ENCODE measurements around the gene AEBP1.

Gene AEBP1

DNA sequence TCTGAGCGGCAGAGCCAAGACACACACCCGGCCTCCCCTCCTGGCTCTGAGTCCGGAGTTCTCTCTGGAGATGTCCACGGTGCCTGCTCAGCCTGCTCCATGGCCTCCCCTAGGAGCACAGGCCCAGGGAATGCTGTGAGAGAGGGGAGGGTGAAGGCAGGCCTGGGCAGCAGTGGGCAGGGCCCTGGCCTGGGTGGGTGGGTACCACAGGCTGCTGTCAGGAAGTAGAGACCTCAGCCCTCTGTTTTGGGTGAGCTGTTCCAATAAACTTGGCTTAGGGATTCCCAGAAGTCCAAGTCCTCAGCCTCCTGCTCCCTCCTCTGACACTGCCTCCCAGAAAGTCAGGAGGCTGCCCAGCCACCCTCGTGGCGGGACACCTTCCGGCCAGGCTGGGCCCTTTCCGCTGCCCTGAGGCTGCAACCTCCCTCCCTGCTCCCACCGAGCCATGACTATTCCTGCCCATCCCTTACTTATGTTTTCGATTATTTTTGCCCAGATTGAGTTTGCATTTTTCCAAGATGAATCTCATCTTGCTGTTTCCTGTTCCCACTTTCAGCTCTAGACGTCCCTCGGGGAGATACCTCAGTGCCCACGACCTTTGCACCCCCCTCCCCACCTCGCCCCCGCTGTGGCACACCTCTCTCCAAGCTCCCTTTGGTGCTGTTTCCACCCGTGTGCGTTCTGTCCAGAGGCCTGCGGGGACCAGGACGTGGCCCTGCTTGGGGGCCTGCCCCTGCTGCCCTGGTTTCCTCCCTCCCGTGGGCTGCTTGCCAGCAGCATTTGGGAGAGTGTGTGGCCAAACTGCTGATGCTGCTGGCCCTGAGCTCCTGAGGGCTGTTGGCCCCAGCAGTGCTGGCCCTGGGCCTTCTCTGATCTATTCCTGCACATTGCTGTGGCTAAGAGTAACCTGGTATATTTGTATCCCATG is 16.0 kb upstream of the AEBP1 start:
- no peak for DNase-seq

DNA sequence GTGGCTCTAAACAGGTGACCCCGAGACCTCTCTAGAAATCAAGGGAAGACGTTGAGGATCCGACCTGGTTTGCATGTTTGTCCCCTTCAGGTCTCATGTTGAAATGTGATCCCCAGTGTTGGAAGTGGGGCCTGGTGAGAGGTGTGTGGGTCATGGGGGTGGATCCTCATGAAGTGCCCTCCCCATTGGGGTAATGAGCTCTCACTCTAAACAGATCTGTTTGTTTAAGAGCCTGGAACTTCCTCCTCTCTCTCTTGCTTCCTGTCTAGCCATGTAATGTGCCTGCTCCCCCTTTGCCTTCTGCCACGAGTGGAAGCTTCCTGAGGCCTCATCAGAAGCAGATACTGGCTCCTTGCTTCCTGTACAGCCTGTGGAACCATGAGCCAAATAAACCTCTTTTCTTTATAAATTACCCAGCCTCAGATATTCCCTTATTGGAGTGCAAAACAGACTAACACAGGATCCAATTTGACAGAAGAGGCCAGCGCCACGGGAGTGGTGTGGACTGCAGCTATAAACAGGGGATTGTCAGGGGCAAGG is 11.0 kb upstream of the AEBP1 start:
- DNase-seq = no peak

DNA sequence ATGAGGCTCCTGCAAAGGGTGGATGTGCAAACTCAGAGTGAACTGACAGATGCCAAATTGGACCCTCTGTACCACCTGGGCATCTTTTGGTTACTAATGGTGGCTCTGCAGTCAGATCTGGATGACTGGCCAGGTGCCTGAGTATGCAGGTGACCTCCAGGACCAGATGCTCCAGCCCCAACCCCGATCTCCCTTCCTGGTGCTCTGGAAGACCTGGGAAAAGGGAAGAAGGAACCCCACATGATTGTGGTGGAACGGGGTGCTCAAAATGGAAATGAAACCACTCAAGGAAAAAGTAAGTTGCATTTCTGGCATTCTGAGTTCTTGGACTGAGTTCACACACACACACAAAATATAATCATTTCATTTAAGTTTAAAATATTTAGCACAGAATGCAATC is 9.8 kb upstream of the AEBP1 start:
- DNase-seq = no peak

GRCh38 chr7:44094883-44095592 is 9.1 kb upstream of the AEBP1 start:
- no peak for DNase-seq

DNA sequence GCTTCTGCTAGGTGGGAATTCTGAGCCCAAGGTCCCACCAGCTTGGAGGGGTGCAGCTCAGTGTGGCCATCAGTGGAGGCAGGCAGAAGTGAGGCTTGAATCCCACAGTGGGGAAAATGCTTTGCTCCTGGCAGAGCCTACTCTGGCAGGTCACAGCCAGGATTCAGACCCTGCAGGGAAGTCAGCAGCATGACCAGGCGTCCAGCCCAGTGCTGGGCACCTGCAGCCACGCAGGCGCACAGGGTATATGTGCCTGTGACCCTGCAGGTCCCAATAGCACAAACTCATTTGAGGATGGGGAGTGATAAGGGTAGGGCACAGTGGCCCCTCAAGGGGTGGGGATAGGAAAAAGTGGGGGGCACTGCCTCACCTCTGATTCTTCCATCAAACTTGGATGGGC is 8.4 kb upstream of the AEBP1 start:
- DNase-seq = no peak

- DNase-seq = no peak
These were observed 7.7 kb upstream of the AEBP1 start for GRCh38 chr7:44096326-44096881.

GRCh38 chr7:44097064-44097932 is 6.8 kb upstream of the AEBP1 start:
- no peak for DNase-seq

DNA sequence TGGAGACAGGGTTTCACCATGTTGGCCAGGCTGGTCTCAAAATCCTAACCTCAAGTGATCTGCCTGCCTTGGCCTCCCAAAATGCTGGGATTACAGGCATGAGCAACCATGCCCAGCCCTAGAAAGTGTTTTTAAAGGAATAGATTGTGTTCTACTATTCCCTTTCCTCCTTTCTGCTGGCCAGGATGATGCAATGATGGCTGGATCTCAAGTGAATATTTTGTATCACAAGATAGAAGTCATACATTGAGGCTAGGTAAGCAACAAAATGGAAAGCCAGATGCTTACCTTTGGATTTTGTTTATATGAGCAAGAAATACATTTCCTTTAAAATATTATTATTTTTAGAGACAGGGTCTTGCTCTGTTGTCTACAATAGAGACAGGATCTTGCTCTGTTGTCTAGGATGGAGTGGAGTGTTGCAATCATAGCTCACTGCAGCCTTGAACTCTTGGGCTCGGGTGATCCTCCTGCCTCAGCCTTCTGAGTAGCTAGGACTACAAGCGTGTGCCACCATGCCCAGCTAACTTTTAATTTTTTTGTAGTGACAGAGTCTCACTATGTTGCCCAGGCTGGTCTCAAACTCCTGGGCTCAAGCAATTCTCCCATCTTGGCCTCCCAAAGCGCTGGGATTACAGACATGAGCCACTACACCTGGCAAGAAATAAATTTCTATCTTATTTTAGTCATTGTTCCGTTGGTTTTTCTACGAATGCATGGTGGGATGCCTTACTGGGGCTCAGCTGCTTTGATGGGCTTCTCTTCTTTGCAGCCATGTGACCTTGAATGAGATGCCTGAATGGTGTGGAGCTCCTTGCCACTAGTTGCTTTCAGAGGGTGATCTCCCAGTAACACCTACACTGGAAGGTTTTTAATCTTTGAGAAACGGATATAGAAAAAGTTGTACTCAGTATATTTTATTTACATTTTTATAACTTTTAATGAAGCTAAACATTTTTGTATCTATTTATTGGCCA is 5.8 kb upstream of the AEBP1 start:
- no peak for DNase-seq

GRCh38 chr7:44099669-44100068 is 4.5 kb upstream of the AEBP1 start:
- DNase-seq = no peak

DNA sequence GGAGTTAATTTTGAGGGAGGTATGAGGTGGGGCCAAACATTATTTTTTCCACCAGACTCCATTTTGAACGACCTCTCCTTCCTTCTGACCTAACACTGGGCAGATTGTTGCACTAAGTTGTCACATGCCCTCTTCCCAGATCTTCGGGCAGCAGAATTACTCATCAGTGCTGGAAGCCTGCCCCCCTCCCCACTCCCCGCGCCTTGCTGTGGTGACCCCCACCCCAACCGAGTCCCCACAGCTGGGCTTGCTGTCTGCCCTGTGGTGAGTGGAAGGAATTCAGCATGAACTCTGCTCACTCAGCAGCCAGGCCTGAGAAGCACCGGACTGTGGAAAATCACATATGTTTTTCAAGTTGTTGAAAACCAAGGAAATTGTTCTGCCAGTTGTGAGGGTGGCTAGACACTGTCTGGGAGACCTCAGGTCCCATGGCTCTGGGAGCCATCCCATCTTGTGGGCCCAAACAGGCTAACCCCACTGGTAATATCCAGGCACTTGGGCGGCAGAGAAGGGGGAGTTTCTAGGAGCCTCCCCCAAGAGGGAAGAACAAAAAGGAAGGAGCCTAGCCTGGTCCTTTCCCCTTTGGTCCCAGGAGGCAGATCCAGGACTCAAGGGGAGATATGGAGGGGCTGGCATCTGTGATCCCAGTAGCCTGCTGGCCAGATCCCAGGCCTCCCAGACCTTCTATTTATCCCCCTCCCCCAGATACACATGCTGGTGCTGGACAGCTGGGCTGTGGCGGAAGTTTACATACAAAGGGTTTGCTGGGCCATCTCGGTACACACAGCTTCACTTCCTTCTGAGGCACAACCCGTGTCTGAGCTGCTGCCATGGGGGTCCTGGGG is 3.5 kb upstream of the AEBP1 start:
- no peak for DNase-seq

- DNase-seq = no peak
These were observed 2.7 kb upstream of the AEBP1 start for GRCh38 chr7:44101303-44101965.

DNA sequence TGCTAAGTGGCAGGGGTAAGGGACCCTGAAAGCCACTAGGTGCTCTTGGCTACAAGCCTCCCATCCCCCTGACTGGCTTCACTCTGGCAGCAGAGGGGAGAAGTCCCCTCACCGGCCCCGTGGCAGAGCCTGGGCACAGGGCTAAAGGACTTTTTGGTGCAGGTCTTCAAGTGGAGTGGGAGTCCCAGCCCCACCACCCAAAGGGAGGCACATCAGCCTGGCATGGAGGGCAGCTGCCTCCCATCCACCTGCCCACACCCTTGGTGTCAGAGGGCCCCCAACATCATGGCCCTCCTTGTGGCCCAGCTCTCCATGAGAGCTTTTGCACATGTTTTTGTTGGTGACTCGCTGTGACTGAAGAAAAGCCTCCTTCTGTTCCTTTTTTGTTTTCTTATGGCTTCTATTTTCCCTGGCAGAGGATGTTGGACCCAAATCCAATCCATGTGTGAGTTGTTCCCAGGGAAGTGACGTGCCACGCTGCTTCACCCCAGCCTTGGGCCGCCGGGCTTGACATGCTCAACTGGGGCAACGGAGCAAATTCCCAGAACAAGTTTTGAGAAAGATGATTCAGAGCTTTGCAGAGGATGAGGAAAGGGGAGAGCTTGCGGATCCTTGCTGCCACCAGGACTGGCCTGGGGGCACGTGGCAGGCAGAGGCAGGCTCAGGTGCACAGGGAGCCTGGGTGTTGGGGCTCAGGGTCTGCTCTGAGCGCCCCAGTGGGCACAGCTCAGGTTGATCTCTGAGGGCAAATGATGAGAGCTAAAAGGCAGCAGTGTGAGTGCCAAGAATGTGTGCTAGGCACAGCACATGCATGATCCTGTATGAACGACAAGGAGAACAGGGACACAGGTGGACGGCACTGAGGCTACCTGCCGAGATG is 1.9 kb upstream of the AEBP1 start:
- DNase-seq = no peak

- DNase-seq = no peak
These were observed 1.1 kb upstream of the AEBP1 start for GRCh38 chr7:44102846-44103565.

DNA sequence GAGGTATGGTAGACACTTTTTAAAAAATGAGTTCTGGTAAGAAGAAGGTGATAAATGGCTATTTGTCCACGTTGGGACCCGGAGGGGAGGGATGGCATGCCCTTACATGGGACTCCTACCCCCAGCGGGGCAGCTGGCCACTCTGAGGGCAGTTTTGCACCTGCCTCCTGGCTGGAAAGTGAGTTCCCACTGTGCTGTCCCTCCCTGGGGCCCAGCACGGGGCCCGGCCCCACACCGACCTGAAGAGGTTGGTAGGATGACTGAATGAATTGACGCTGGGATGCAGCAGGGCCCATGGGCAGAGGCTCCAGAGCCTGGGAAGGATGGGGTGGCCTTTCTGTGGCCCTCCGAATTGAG is 601 bp upstream of the AEBP1 start:
- DNase-seq = no peak

DNA sequence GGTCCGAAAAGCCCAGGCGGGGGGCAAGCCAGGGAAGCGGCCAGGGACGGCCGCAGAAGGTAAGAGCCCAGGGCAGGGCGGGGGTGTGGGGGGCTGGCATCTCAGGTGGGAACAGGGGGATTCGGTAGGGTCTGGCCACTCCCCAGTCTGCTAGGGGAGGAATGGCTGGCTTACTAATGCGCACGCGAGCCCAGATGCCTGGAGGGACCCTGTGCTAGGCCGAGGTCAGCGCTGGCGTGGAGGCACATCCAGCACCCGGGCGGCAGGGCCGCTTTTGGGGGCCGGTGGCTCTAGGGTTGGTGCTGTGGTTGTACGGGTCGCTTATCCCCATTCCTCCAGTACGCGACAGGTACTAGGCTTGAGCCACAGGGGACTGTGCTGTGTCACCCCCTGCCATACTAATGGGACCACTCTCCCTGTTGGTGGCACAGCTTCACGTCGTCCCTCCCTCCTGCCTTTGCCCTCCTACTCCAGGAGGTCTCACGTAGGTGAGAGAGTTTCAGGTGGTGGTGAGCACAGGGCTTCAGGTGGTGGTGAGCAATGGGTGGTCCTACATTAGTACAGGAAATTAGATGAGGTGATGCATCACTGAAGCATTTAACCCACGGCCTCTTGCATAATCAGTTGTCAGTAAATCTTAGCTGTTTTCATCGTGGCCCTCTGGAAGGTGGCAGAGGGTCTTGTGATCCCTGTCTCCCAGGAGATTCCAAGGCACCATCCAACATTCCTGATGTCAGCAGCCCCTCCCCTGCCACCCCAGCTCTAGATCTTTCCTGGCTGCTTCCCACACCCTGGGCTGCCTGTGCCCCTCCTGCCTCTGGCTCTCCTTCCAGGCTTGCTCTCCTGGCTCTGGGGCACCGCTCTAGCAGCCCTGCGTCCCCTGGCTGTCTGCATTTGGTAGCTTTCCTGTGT is 971 bp downstream of the AEBP1 start:
- no peak for DNase-seq

DNA sequence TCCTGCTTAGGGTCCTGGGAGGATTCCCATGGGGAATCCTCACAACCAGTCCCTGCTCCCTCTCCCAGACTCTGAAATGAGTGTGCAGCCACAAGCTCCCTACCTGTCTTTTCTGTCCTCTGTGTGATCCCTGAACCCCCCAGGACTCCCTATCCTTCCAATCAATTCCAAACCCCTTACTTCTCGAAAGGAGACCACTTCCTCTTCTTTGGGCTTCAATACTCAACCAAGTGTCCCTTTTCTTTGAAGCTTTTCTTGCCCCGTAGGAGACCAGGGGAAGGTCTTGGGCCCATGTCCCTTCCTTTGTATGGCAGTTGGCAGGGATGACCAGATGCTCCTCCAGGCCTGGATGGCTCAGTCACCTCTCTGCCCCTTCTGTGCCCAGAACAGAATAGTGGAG is 1.7 kb downstream of the AEBP1 start:
- no peak for DNase-seq
